ENCODE measurements around the gene TLN1. TPM values are rescaled to one million over a fixed set of nuclear protein-coding genes. Genes with fewer than 3 reads are reported as not detected.
A peak's percentile ranks its signal among the peaks of the same experiment; 100 is the strongest.

Gene TLN1
- 136 and 164 TPM in 2 replicates for total RNA-seq (ENCODE audit: low replicate concordance)
- long read RNA-seq, partial matches to known transcripts, result 2 of 3 reads
- long read RNA-seq, other reads (novel, unspliced or antisense), result 1 of 3 reads

DNA sequence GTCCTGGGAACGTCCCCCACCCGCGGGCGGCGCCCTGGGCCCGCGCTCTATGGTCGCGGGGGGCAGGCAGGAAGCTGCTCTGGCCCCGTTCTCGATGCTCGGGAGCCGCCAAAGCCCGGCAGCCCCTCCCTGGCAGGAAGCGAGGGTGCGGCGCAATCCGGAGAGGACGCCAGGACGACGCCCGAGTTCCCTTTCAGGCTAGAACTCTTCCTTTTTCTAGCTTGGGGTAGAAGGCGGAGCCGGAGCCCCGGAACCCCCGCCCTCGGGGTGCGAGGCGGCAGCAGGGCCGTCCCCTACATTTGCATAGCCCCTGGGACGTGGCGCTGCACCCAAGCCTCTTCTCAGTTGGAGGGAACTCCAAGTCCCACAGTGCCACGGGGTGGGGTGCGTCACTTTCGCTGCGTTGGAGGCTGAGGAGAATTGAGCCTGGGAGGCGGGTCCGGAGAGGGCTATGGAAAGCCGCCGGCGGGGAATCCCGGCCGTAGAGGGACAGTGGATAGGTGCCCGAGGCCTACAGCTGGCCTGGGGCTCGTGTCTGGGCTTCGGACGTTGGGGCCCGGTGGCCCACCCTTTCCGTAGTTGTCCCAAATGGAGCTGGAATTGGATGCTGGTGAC, at the start of gene TLN1, which contains the start of gene CREB3:
TLN1 (minus strand) TSS at position 11 of the 615 bp plus-strand sequence. CDS start 6,501 bp downstream, outside the sequence.
CREB3 (plus strand) TSS at position 482 of the 615 bp plus-strand sequence; CDS start at position 589, 107 bp downstream.
- Mint-ChIP-seq H3K27me3 (no peaks in the 10 kb centered on the region), H3K27ac (no peak within 1 kb of the TSS), H3K4me3 (no peak within 1 kb of the TSS), H3K9me3 (no peaks in the 10 kb centered on the region), H3K4me1 (ENCODE audit: unreplicated experiment) (peaks cover 16% of the 10 kb centered on the region), H3K36me3 (peaks cover 20% of the 10 kb centered on the region)
- peak; percentile 96 for DNase-seq (ENCODE audit: extremely low spot score, unreplicated experiment)
- TF ChIP-seq CTCF (conservative IDR thresholded peaks at IDR 0.05), result peak; percentile 2

- Mint-ChIP-seq H3K4me3 (no peak overlapping the region), H3K36me3 (no peaks in the 10 kb centered on the region), H3K9me3 (no peaks in the 10 kb centered on the region), H3K27ac (no peak overlapping the region), H3K4me1 (ENCODE audit: unreplicated experiment) (no peaks in the 10 kb centered on the region), H3K27me3 (no peaks in the 10 kb centered on the region)
- no peak for DNase-seq (ENCODE audit: extremely low spot score, unreplicated experiment)
- no peak for TF ChIP-seq CTCF (conservative IDR thresholded peaks at IDR 0.05)
Measured at GRCh38 chr9:35781066-35781465, 49.1 kb upstream of the TLN1 start.

DNA sequence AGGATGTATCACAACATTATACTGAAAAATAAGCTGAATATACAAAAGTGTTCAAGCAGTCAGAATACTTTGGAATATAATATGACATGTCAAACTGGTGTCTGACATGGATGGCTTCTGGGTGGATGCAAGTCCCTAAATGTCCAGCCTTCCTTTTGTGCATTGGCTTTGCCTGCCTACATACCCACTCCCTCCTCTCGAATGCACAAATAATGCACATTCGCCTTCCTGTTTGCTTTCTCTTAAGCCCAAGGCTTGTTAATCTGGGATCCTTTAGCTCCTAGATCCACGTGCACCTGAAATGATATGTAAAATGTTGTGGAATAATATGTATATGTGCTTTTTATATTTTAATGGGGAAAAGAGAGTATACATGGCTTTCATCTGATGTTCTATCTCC, 46.5 kb upstream of the TLN1 start:
- H3K9me3 Mint-ChIP-seq, result no peaks in the 10 kb centered on the region
- H3K27ac Mint-ChIP-seq, result no peak overlapping the region
- H3K4me1 Mint-ChIP-seq (ENCODE audit: unreplicated experiment), result peaks cover 10% of the 10 kb centered on the region
- H3K4me3 Mint-ChIP-seq, result no peak overlapping the region
- TF ChIP-seq CTCF (conservative IDR thresholded peaks at IDR 0.05), result no peak
- no peaks in the 10 kb centered on the region for H3K36me3 Mint-ChIP-seq
- DNase-seq (ENCODE audit: extremely low spot score, unreplicated experiment), result no peak
- no peaks in the 10 kb centered on the region for H3K27me3 Mint-ChIP-seq

DNA sequence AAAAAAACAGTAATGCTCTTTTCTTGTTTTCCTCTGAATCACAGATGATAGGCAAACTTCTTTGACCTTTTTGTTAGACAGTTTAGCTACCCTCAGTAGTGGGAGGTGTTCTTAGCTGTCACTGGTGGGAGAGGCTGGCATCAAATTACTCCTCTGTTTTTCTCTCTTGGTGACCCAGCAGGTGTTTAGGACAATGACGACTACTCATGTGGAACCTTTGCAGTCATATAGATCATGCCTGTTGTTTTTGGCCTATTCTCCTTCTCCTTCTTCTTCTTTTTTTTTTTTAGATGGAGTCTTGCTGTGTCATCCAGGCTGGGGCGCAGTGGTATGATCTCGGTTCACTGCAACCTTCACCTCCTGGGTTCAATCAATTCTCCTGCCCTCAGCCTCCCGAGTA, 44.0 kb upstream of the TLN1 start:
- Mint-ChIP-seq H3K27me3 (no peaks in the 10 kb centered on the region), H3K4me1 (ENCODE audit: unreplicated experiment) (peaks cover 10% of the 10 kb centered on the region), H3K4me3 (no peak overlapping the region), H3K9me3 (no peaks in the 10 kb centered on the region), H3K36me3 (no peaks in the 10 kb centered on the region), H3K27ac (peak overlapping the region; percentile 30)
- TF ChIP-seq CTCF (conservative IDR thresholded peaks at IDR 0.05), result no peak
- no peak for DNase-seq (ENCODE audit: extremely low spot score, unreplicated experiment)

GRCh38 chr9:35774907-35775635, 43.1 kb upstream of the TLN1 start:
- peaks cover 10% of the 10 kb centered on the region for H3K4me1 Mint-ChIP-seq (ENCODE audit: unreplicated experiment)
- no peak overlapping the region for H3K4me3 Mint-ChIP-seq
- no peaks in the 10 kb centered on the region for H3K36me3 Mint-ChIP-seq
- DNase-seq (ENCODE audit: extremely low spot score, unreplicated experiment), result no peak
- no peaks in the 10 kb centered on the region for H3K9me3 Mint-ChIP-seq
- no peak for TF ChIP-seq CTCF (conservative IDR thresholded peaks at IDR 0.05)
- H3K27ac Mint-ChIP-seq, result no peak overlapping the region
- no peaks in the 10 kb centered on the region for H3K27me3 Mint-ChIP-seq
